ENCODE measurements around the gene BBX. TPM values are rescaled to one million over a fixed set of nuclear protein-coding genes. Genes with fewer than 3 reads are reported as not detected.

The BBX gene
- total RNA-seq, 1 experiment from 2014 or later = 45.0 TPM

DNA sequence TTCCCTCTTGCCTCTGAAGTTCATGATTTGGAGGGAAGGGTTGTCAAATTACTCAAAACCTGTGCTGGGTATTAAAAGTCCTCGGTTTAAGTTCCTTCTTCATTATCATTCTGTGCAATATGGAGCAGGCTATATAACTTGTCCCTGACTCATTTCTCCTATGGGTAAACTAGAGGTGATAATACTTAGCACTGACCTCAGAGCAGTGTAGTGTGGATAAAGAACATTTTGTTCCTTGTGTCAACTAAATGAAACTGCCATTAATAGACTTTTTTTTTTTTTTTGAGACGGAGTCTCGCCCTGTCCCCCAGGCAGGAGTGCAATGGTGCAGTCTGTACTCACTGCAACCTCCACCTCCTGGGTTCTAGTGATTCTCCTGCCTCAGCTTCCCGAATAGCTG is 2.2 kb upstream of the BBX start (continued):
- TF ChIP-seq ZNF281 (CRISPR knock-in tag; IDR thresholded peaks at IDR 0.05) (no peak), ZNF317 (CRISPR knock-in tag; IDR thresholded peaks at IDR 0.05; ENCODE audit: borderline replicate concordance, low read depth) (no peak), ZNF263 (CRISPR knock-in tag; IDR thresholded peaks at IDR 0.05; ENCODE audit: low read depth) (no peak), SP1 (CRISPR knock-in tag; conservative IDR thresholded peaks at IDR 0.05) (no peak), CDX4 (CRISPR knock-in tag; IDR thresholded peaks at IDR 0.05; ENCODE audit: borderline replicate concordance) (no peak), MYBL2 (CRISPR knock-in tag; IDR thresholded peaks at IDR 0.05) (no peak)
- TF ChIP-seq, protein P1, sequence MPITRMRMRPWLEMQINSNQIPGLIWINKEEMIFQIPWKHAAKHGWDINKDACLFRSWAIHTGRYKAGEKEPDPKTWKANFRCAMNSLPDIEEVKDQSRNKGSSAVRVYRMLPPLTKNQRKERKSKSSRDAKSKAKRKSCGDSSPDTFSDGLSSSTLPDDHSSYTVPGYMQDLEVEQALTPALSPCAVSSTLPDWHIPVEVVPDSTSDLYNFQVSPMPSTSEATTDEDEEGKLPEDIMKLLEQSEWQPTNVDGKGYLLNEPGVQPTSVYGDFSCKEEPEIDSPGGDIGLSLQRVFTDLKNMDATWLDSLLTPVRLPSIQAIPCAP (CRISPR knock-in tag; IDR thresholded peaks at IDR 0.05) = no peak

DNA sequence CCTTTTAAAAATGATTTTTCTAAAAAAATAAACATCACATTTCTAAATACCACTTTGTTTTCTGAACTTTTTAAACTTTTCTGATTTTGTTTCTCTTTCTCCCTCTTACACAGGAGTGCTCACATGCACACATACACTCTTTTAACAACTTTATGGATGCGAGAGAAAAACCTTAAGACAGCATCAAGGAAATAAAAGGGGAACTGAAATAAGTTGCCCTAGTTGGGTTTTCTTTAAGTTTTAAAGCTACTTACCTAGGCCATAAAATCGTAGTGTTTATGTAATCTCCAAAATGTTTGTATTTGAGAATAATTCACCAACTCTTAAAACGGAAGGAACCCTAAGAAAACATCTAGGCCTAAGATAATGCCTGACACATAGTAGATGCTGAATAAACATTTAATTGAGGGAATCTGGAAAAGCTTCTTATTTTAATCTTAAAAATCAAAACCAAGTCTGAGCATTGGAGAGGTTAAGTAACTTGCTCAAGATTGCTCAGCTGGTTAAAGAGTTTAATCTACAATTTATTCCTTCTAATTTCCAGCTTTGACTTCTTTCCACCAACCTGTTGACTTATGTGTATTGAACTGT is 1.2 kb upstream of the BBX start:
- ChIA-PET POLR2A (interaction anchor here (1.3 kb wide), 1 partner anchor 10 kb away, joined by 3 read pairs; no protein-coding TSS in a partner anchor), CTCF (no interaction called here)
- TF ChIP-seq ZNF138 (CRISPR knock-in tag; conservative IDR thresholded peaks at IDR 0.05) = no peak
- TF ChIP-seq ATF1 (CRISPR knock-in tag; IDR thresholded peaks at IDR 0.05) = no peak
- no peak for TF ChIP-seq NR2C2 (CRISPR knock-in tag; IDR thresholded peaks at IDR 0.05)
- no peak for TF ChIP-seq SMAD3 (CRISPR knock-in tag; IDR thresholded peaks at IDR 0.05; ENCODE audit: borderline replicate concordance)
- no peak for TF ChIP-seq TEAD4 (CRISPR knock-in tag; IDR thresholded peaks at IDR 0.05)
- TF ChIP-seq SMAD4 (CRISPR knock-in tag; IDR thresholded peaks at IDR 0.05) = no peak
- TF ChIP-seq ZNF219 (CRISPR knock-in tag; IDR thresholded peaks at IDR 0.05; ENCODE audit: borderline replicate concordance) = no peak
- no peak for TF ChIP-seq ZNF423 (CRISPR knock-in tag; IDR thresholded peaks at IDR 0.05)

DNA sequence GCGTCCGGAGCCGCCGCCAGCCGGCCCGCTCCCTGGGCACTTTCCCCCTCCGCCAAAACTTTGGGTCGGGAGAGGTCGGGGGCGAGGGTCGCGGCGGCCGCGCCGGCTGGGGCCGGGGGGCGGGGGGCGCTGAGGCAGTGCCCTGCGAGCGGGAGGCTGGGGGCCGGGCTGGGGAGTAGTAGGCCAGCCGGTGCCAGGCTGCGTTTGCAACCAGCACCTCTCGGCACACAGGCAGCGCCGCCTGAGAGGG is 452 bp downstream of the BBX start:
- Mint-ChIP-seq H3K36me3 (peaks cover 13% of the 10 kb centered on the region), H3K4me3 (peak overlapping the region; percentile 94), H3K9me3 (no peaks in the 10 kb centered on the region), H3K4me1 (peaks cover 19% of the 10 kb centered on the region), H3K27ac (no peak overlapping the region), H3K27me3 (ENCODE audit: low read depth) (peaks cover 10% of the 10 kb centered on the region)
- ATAC-seq (peak; percentile 35), DNase-seq (ENCODE audit: low spot score) (no peak)
- POLR2A ChIA-PET = interaction anchor here (0.6 kb wide), 1 partner anchor 94 kb away, joined by 4 read pairs; no protein-coding TSS in a partner anchor
- CTCF ChIA-PET = interaction anchor here (1.1 kb wide), 1 partner anchor 94 kb away, joined by 3 read pairs; no protein-coding TSS in a partner anchor
- no peak for TF ChIP-seq TEAD1 (CRISPR knock-in tag; IDR thresholded peaks at IDR 0.05)
- TF ChIP-seq, protein P2, sequence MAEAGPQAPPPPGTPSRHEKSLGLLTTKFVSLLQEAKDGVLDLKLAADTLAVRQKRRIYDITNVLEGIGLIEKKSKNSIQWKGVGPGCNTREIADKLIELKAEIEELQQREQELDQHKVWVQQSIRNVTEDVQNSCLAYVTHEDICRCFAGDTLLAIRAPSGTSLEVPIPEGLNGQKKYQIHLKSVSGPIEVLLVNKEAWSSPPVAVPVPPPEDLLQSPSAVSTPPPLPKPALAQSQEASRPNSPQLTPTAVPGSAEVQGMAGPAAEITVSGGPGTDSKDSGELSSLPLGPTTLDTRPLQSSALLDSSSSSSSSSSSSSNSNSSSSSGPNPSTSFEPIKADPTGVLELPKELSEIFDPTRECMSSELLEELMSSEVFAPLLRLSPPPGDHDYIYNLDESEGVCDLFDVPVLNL (CRISPR knock-in tag; IDR thresholded peaks at IDR 0.05; ENCODE audit: borderline replicate concordance, low read depth) = no peak
- TF ChIP-seq KAT7 (CRISPR knock-in tag; IDR thresholded peaks at IDR 0.05; ENCODE audit: borderline replicate concordance) = no peak
- TF ChIP-seq, protein P1 (CRISPR knock-in tag; IDR thresholded peaks at IDR 0.05) = no peak
- TF ChIP-seq, protein P3, sequence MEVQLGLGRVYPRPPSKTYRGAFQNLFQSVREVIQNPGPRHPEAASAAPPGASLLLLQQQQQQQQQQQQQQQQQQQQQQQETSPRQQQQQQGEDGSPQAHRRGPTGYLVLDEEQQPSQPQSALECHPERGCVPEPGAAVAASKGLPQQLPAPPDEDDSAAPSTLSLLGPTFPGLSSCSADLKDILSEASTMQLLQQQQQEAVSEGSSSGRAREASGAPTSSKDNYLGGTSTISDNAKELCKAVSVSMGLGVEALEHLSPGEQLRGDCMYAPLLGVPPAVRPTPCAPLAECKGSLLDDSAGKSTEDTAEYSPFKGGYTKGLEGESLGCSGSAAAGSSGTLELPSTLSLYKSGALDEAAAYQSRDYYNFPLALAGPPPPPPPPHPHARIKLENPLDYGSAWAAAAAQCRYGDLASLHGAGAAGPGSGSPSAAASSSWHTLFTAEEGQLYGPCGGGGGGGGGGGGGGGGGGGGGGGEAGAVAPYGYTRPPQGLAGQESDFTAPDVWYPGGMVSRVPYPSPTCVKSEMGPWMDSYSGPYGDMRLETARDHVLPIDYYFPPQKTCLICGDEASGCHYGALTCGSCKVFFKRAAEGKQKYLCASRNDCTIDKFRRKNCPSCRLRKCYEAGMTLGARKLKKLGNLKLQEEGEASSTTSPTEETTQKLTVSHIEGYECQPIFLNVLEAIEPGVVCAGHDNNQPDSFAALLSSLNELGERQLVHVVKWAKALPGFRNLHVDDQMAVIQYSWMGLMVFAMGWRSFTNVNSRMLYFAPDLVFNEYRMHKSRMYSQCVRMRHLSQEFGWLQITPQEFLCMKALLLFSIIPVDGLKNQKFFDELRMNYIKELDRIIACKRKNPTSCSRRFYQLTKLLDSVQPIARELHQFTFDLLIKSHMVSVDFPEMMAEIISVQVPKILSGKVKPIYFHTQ (CRISPR knock-in tag; IDR thresholded peaks at IDR 0.05) = no peak
- TF ChIP-seq MAX (CRISPR knock-in tag; IDR thresholded peaks at IDR 0.05) = no peak
- TF ChIP-seq ZNF423 (CRISPR knock-in tag; IDR thresholded peaks at IDR 0.05) = no peak
- TF ChIP-seq NFE2L1 (CRISPR knock-in tag; IDR thresholded peaks at IDR 0.05) = no peak
- no peak for TF ChIP-seq PRRX2 (CRISPR knock-in tag; IDR thresholded peaks at IDR 0.05)

More for the DNA sequence above, 1.2 kb upstream of the BBX start:
- Mint-ChIP-seq H3K4me3 (no peak overlapping the region), H3K27ac (no peak overlapping the region), H3K36me3 (no peaks in the 10 kb centered on the region), H3K4me1 (peaks cover 14% of the 10 kb centered on the region), H3K27me3 (ENCODE audit: low read depth) (peaks cover 10% of the 10 kb centered on the region), H3K9me3 (no peaks in the 10 kb centered on the region)
- ATAC-seq (no peak), DNase-seq (ENCODE audit: low spot score) (no peak)

Measured in WTC11 (cell line).